ENCODE results near the gene DAO. TPM values are rescaled to one million over a fixed set of nuclear protein-coding genes. Genes with fewer than 3 reads are reported as not detected.

The DAO gene
- 0.09 TPM in 1 of 2 replicates, not detected in the other for total RNA-seq

GRCh38 chr12:108879615-108880254 is at the start of gene DAO:
DAO (plus strand) TSS chr12:108880092; CDS start chr12:108885007, 4,915 bp downstream.

Other genes starting within 250 kb of the DAO start
- 0.85 and 2.0 TPM in 2 replicates for gene SELPLG, start 246.2 kb upstream of the DAO start, total RNA-seq
- gene CORO1C, start 148.6 kb upstream of the DAO start, total RNA-seq: 141 and 199 TPM in 2 replicates
- gene SSH1, start 22.5 kb upstream of the DAO start, total RNA-seq: 7.4 and 17.4 TPM in 2 replicates
- gene SVOP, start 141.0 kb downstream of the DAO start, total RNA-seq: not detected in 2 replicates
- gene USP30, start 172.5 kb downstream of the DAO start, total RNA-seq: 6.0 and 7.3 TPM in 2 replicates
- 18.3 and 19.8 TPM in 2 replicates for gene ALKBH2, start 213.4 kb downstream of the DAO start, total RNA-seq
- gene UNG, start 217.5 kb downstream of the DAO start, total RNA-seq: 11.7 and 18.1 TPM in 2 replicates
- gene ACACB, start 236.5 kb downstream of the DAO start, total RNA-seq: 6.0 and 7.3 TPM in 2 replicates